DOHH2 (cell line): Measurements from ENCODE around the gene PPP1R15A.

Source experiments
- CTCF ChIP-seq: fragments of 200-600 bp; sonication (generic); IDR thresholded peaks from one replicate; pipeline ENCODE4 v1.5.1; 2014; ENCODE audit warnings: antibody characterized with exemption, mild to moderate bottlenecking, low read depth, low read length; ENCODE audit not compliant: poor library complexity, severe bottlenecking
- EZH2phosphoT487 ChIP-seq: fragments of 200-600 bp; sonication (generic); IDR thresholded peaks from 2 replicates; pipeline ENCODE4 v1.6.1; 2017; ENCODE audit warnings: borderline replicate concordance, mild to moderate bottlenecking, antibody characterized with exemption, low read length, moderate library complexity, mixed read lengths

DNA sequence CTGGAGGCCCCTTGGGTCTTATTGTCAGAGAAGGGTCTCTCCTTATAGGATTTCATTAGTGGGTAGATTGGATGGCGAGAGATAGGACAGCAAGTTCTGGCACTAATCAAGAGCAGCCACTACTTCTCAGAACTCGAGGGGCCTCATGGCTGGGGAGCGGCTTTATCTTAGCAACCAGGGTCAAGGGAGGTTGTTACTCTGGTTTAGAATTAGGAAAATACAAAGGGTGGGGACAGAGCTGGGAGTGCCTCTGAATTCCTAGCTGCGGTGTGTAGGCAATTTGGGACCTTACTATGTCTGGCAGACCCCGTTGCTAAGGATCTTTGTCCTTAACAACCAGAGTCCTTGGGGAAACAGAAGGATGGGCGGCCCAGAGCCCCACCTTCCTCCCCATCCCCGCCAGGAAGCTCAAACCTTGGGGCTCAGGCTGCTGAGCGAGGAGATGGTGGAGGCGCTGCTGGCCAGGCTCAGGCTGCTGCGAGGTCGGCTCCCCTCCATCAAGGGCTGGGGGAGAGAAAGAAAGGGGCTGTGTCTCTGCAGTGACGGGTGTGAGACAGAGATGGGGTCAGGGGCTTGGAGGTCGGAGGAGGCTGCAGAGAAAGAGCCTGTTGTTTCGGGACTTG lies 5.0 kb upstream of the PPP1R15A start:
- no peak for TF ChIP-seq EZH2phosphoT487
- TF ChIP-seq CTCF: no peak
